B cell (primary cell): ENCODE measurements around the gene ATXN7L2.

Experiments used
- EZH2 ChIP-seq: IDR thresholded peaks from 2 replicates; pipeline ENCODE4 v1.6.1; 2012; ENCODE audit warnings: borderline replicate concordance, low read depth, mild to moderate bottlenecking, moderate library complexity, low read length; ENCODE audit not compliant: insufficient read depth, poor library complexity, severe bottlenecking
- TF ChIP-seq, protein P1 (sequence below): fragments of 200-600 bp; IDR thresholded peaks from one replicate; pipeline ENCODE4 v1.8.0; 2022; ENCODE audit warnings: antibody characterized with exemption, mild to moderate bottlenecking

DNA sequence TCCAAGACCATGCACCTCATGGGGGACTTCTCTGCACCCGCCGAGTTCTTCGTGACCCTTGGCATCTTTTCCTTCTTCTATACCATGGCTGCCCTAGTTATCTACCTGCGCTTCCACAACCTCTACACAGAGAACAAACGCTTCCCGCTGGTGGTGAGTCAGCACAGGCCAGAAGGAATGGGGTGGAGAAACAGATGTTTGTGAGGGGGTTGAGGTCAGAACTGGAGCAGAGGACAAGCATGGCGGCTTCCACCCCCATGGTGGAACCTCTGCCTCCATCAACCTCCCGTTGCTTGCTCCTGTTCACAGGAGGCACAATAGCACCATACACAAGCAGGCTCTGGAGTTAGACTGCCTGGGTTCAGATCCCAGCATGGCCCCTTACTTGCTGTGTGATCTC, 6.9 kb upstream of the ATXN7L2 start:
- TF ChIP-seq, protein P1, sequence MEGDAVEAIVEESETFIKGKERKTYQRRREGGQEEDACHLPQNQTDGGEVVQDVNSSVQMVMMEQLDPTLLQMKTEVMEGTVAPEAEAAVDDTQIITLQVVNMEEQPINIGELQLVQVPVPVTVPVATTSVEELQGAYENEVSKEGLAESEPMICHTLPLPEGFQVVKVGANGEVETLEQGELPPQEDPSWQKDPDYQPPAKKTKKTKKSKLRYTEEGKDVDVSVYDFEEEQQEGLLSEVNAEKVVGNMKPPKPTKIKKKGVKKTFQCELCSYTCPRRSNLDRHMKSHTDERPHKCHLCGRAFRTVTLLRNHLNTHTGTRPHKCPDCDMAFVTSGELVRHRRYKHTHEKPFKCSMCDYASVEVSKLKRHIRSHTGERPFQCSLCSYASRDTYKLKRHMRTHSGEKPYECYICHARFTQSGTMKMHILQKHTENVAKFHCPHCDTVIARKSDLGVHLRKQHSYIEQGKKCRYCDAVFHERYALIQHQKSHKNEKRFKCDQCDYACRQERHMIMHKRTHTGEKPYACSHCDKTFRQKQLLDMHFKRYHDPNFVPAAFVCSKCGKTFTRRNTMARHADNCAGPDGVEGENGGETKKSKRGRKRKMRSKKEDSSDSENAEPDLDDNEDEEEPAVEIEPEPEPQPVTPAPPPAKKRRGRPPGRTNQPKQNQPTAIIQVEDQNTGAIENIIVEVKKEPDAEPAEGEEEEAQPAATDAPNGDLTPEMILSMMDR = no peak
- TF ChIP-seq EZH2 = no peak
